ENCODE data around the gene BMPER.

DNA sequence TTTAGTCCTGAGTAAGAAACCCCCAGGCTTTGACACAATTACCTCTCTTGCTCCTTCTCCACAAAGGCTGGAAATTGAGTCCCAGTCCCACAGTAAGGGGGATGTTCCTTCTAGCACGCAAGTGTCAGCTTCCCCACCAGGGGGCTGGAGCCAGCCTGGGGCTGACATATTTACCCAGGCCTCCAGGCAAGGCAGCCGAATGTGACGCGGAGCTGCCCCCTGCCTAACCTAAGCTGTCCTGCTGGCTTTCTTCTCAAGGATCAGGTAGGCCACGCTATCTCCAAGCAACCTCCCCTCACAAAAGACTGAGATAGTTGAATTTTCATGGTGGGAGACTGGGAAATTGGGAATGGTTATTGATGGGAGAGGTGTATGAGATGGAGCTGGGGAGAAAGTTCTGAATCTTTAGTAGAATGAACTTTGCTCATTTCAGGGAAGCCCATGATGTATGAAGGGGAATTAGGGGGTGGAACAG, 19.2 kb upstream of the BMPER start:
- TF ChIP-seq, protein P1, sequence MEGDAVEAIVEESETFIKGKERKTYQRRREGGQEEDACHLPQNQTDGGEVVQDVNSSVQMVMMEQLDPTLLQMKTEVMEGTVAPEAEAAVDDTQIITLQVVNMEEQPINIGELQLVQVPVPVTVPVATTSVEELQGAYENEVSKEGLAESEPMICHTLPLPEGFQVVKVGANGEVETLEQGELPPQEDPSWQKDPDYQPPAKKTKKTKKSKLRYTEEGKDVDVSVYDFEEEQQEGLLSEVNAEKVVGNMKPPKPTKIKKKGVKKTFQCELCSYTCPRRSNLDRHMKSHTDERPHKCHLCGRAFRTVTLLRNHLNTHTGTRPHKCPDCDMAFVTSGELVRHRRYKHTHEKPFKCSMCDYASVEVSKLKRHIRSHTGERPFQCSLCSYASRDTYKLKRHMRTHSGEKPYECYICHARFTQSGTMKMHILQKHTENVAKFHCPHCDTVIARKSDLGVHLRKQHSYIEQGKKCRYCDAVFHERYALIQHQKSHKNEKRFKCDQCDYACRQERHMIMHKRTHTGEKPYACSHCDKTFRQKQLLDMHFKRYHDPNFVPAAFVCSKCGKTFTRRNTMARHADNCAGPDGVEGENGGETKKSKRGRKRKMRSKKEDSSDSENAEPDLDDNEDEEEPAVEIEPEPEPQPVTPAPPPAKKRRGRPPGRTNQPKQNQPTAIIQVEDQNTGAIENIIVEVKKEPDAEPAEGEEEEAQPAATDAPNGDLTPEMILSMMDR (conservative IDR thresholded peaks at IDR 0.05) = peak; percentile 1; the same call in 1 of the 2 replicates
- TF ChIP-seq ZFX (IDR thresholded peaks at IDR 0.05) = no peak
